Esophagus muscularis mucosa (tissue), 3 donors: Measurements from ENCODE around the gene TMEM117.

Experiments used
- POLR2A ChIP-seq: fragments of 450-650 bp; IDR thresholded peaks from one replicate; pipeline ENCODE4 v1.6.1; 2017; ENCODE audit warnings: antibody characterized with exemption, moderate library complexity, mild to moderate bottlenecking, low read depth
- POLR2AphosphoS5 ChIP-seq, 2 donors: sonication (generic); formaldehyde crosslinking; IDR thresholded peaks; one replicate each; pipeline ENCODE4 v1.6.1; 2017; ENCODE audit warnings: antibody characterized with exemption in 2 of 2
- TF ChIP-seq, protein P1 (sequence below), 3 experiments: fragments of 200-600 bp in 2 of 3; fragments of 450-650 bp in 1 of 3; sonication (generic) in 2 of 3; IDR thresholded peaks; one replicate each; pipeline ENCODE4 v1.5.1; 2017 to 2019; ENCODE audit warnings: antibody characterized with exemption in 3 of 3, mild to moderate bottlenecking in 2 of 3, moderate library complexity in 1 of 3

DNA sequence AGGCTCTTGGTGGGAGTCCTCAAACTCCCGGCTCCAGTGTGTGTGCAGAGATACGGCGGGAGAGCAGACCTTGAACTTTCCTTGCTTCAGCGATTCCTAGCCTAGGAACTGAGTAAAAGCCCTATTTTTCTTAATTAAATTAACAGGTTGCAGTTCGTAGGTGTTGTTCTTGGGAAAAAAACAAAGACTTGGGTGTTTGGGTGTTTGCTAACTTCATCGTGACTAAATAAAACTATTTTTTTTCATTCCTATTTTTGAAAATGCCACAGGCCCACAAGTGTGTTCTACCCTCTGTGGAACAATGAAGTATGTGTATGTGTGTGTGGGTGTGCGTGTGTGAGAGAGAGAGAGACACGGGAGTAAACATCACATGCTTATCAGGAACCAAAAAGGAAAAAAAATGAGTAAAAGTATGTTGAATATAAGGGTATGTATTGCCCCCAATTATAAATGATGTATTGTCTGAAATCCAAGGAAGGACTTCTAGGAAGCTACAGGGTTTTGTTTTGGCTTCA, 651 bp downstream of the TMEM117 start:
- no peak for TF ChIP-seq POLR2A
- TF ChIP-seq, protein P1, sequence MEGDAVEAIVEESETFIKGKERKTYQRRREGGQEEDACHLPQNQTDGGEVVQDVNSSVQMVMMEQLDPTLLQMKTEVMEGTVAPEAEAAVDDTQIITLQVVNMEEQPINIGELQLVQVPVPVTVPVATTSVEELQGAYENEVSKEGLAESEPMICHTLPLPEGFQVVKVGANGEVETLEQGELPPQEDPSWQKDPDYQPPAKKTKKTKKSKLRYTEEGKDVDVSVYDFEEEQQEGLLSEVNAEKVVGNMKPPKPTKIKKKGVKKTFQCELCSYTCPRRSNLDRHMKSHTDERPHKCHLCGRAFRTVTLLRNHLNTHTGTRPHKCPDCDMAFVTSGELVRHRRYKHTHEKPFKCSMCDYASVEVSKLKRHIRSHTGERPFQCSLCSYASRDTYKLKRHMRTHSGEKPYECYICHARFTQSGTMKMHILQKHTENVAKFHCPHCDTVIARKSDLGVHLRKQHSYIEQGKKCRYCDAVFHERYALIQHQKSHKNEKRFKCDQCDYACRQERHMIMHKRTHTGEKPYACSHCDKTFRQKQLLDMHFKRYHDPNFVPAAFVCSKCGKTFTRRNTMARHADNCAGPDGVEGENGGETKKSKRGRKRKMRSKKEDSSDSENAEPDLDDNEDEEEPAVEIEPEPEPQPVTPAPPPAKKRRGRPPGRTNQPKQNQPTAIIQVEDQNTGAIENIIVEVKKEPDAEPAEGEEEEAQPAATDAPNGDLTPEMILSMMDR (IDR thresholded peaks at IDR 0.05), result no peak
- TF ChIP-seq POLR2AphosphoS5 (IDR thresholded peaks at IDR 0.05), result no peak
